ENCODE results near the gene PHKG2.

Gene PHKG2

GRCh38 chr16:30780549-30780948 is 32.3 kb downstream of the PHKG2 start:
- no peak for TF ChIP-seq CTCF (IDR thresholded peaks at IDR 0.05; ENCODE audit: low read depth, low read length, missing control alignments)
- DNase-seq (ENCODE audit: low read depth), result no peak
- H3K4me3 ChIP-seq (ENCODE audit: low read depth, low read length), result no peak overlapping the region

GRCh38 chr16:30782486-30783279 is 34.5 kb downstream of the PHKG2 start:
- no peak for TF ChIP-seq CTCF (IDR thresholded peaks at IDR 0.05; ENCODE audit: low read depth, low read length, missing control alignments)
- no peak overlapping the region for H3K4me3 ChIP-seq (ENCODE audit: low read depth, low read length)
- no peak for DNase-seq (ENCODE audit: low read depth)

- TF ChIP-seq CTCF (IDR thresholded peaks at IDR 0.05; ENCODE audit: low read depth, low read length, missing control alignments), result no peak
- no peak for DNase-seq (ENCODE audit: low read depth)
- no peak overlapping the region for H3K4me3 ChIP-seq (ENCODE audit: low read depth, low read length)
Observed at GRCh38 chr16:30783280-30784109, 35.3 kb downstream of the PHKG2 start.

- no peak overlapping the region for H3K4me3 ChIP-seq (ENCODE audit: low read depth, low read length)
- TF ChIP-seq CTCF (IDR thresholded peaks at IDR 0.05; ENCODE audit: low read depth, low read length, missing control alignments), result no peak
- DNase-seq (ENCODE audit: low read depth), result no peak
Observed at GRCh38 chr16:30784215-30784614, 36.0 kb downstream of the PHKG2 start.

GRCh38 chr16:30785126-30786106 is 37.2 kb downstream of the PHKG2 start:
- TF ChIP-seq CTCF (IDR thresholded peaks at IDR 0.05; ENCODE audit: low read depth, low read length, missing control alignments), result no peak
- H3K4me3 ChIP-seq (ENCODE audit: low read depth, low read length), result no peak overlapping the region
- no peak for DNase-seq (ENCODE audit: low read depth)

GRCh38 chr16:30786115-30786935 is 38.1 kb downstream of the PHKG2 start:
- no peak for DNase-seq (ENCODE audit: low read depth)
- TF ChIP-seq CTCF (IDR thresholded peaks at IDR 0.05; ENCODE audit: low read depth, low read length, missing control alignments), result no peak
- H3K4me3 ChIP-seq (ENCODE audit: low read depth, low read length), result peak overlapping the region; percentile 58
